Natural killer cell (primary cell): Measurements from ENCODE around the gene ZEB2. TPM values are rescaled to one million over a fixed set of nuclear protein-coding genes. Genes with fewer than 3 reads are reported as not detected.

ENCODE experiments used
- ATAC-seq, 3 donors: fragments of 150-1000 bp in 2 of 3; fragments of 200-7000 bp in 1 of 3; cut with Tn5 transposase; 1 replicate in 1 of 3; 2 replicates in 2 of 3; pipeline ENCODE4 v1.10.0; 2021; ENCODE audit warnings: mild to moderate bottlenecking in 2 of 3, moderate library complexity in 2 of 3
- DNase-seq, 2 donors: peaks; one replicate each; pipeline versions ENCODE4 v3.0.0 to v3.0.0-alpha.2; 2013 to 2021; ENCODE audit warnings: mixed read lengths in 1 of 2
- H3K27ac ChIP-seq: one replicate; pipeline ENCODE4 v1.5.1; 2013; ENCODE audit warnings: mild to moderate bottlenecking, low read length
- H3K27me3 ChIP-seq: one replicate; pipeline ENCODE4 v1.6.1; 2013; ENCODE audit warnings: low read length; ENCODE audit not compliant: control insufficient read depth, insufficient read depth
- H3K36me3 ChIP-seq: one replicate; pipeline ENCODE4 v1.6.1; 2013; ENCODE audit warnings: low read length; ENCODE audit not compliant: control insufficient read depth, insufficient read depth
- H3K4me1 ChIP-seq: one replicate; pipeline ENCODE4 v1.6.1; 2013; ENCODE audit warnings: low read length; ENCODE audit not compliant: control insufficient read depth, insufficient read depth
- H3K4me3 ChIP-seq: one replicate; pipeline ENCODE4 v1.5.1; 2013; ENCODE audit warnings: low read length
- H3K9me3 ChIP-seq: one replicate; pipeline ENCODE4 v1.6.1; 2013; ENCODE audit warnings: low read length; ENCODE audit not compliant: control insufficient read depth, insufficient read depth
- H3K27ac Mint-ChIP-seq, 2 donors: one replicate each; pipeline ENCODE4 v1.8.0; 2022; ENCODE audit warnings: mild to moderate bottlenecking in 2 of 2, mixed read lengths in 2 of 2, moderate library complexity in 1 of 2
- H3K27me3 Mint-ChIP-seq, 2 donors: one replicate each; pipeline ENCODE4 v1.8.0; 2022; ENCODE audit warnings: low read depth in 2 of 2, mixed read lengths in 2 of 2
- H3K36me3 Mint-ChIP-seq: one replicate; pipeline ENCODE4 v1.8.0; 2022; ENCODE audit warnings: mixed read lengths
- H3K4me1 Mint-ChIP-seq, 2 donors: one replicate each; pipeline ENCODE4 v1.8.0; 2022; ENCODE audit warnings: mixed read lengths in 2 of 2
- H3K4me3 Mint-ChIP-seq: one replicate; pipeline ENCODE4 v1.8.0; 2022; ENCODE audit warnings: mild to moderate bottlenecking, moderate library complexity, mixed read lengths
- H3K9me3 Mint-ChIP-seq, 2 donors: one replicate each; pipeline ENCODE4 v1.8.0; 2022; ENCODE audit warnings: mixed read lengths in 2 of 2
- WGBS: methylation state at CpG from one replicate; pipeline ENCODE4 v1.1.7; 2013; ENCODE audit warnings: missing lambda C conversion rate; ENCODE audit not compliant: insufficient coverage; 5-methylcytosine and 5-hydroxymethylcytosine counted together
- intact Hi-C: fragments of 100-400 bp; cut with micrococcal nuclease; formaldehyde crosslinking; loops from one replicate; pipeline ENCODE4 v1.14.2; 2022
- total RNA-seq, 4 donors: library from RNA; stranded (reverse); fragments of 120-200 nt in 1 of 4; gene quantifications; one replicate each; pipeline versions ENCODE4 v1.2.3 to v1.2.4, GENCODE V29; 2013 to 2022
- TF ChIP-seq, protein P1 (sequence below): fragments of 200-600 bp; IDR thresholded peaks from one replicate; pipeline ENCODE4 v1.8.0; 2022; ENCODE audit warnings: antibody characterized with exemption

ZEB2 gene
- total RNA-seq, 3 donors from 2014 or later (not counting 1 experiment from before 2014, with no cell fraction given): 718 to 1,143 (median 944) TPM

GRCh38 chr2:144489315-144489916 is 30.5 kb downstream of the ZEB2 start:
- Mint-ChIP-seq H3K27me3 (no peaks in the 10 kb centered on the region), H3K36me3 (no peaks in the 10 kb centered on the region), H3K9me3 (no peaks in the 10 kb centered on the region), H3K27ac (peak overlapping the region; percentile 58 to 89), H3K4me1 (peaks cover 76 to 82% of the 10 kb centered on the region in 2 donors), H3K4me3 (peak overlapping the region; percentile 73)
- Histone ChIP-seq H3K4me1 (peaks cover 25% of the 10 kb centered on the region), H3K9me3 (no peaks in the 10 kb centered on the region), H3K27ac (peak overlapping the region; percentile 52), H3K27me3 (no peaks in the 10 kb centered on the region), H3K36me3 (peaks cover 8% of the 10 kb centered on the region), H3K4me3 (no peak overlapping the region)
- TF ChIP-seq, protein P1, sequence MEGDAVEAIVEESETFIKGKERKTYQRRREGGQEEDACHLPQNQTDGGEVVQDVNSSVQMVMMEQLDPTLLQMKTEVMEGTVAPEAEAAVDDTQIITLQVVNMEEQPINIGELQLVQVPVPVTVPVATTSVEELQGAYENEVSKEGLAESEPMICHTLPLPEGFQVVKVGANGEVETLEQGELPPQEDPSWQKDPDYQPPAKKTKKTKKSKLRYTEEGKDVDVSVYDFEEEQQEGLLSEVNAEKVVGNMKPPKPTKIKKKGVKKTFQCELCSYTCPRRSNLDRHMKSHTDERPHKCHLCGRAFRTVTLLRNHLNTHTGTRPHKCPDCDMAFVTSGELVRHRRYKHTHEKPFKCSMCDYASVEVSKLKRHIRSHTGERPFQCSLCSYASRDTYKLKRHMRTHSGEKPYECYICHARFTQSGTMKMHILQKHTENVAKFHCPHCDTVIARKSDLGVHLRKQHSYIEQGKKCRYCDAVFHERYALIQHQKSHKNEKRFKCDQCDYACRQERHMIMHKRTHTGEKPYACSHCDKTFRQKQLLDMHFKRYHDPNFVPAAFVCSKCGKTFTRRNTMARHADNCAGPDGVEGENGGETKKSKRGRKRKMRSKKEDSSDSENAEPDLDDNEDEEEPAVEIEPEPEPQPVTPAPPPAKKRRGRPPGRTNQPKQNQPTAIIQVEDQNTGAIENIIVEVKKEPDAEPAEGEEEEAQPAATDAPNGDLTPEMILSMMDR: no peak
- intact Hi-C loops: no loop called here
- ATAC-seq: peak in 1 of 3 donors; percentile 2
- WGBS: 85% methylated on average over 9 of the region's 10 CpGs
- DNase-seq: no peak

- Histone ChIP-seq H3K9me3 (no peaks in the 10 kb centered on the region), H3K4me1 (peaks cover 14% of the 10 kb centered on the region), H3K27me3 (no peaks in the 10 kb centered on the region), H3K4me3 (no peak overlapping the region), H3K27ac (no peak overlapping the region), H3K36me3 (peaks cover 14% of the 10 kb centered on the region)
- peaks cover 20% of the 10 kb centered on the region for H3K36me3 Mint-ChIP-seq
- DNase-seq: no peak
- ATAC-seq: peak in 1 of 3 donors; percentile 14
- peaks cover 80 to 85% of the 10 kb centered on the region in 2 donors for H3K4me1 Mint-ChIP-seq
- TF ChIP-seq, protein P1: no peak
- 85% methylated on average over 5 of the region's 5 CpGs for WGBS
- peak overlapping the region; percentile 36 for H3K4me3 Mint-ChIP-seq
- H3K27me3 Mint-ChIP-seq: no peaks in the 10 kb centered on the region
- intact Hi-C loops: no loop called here
- peak overlapping the region; percentile 45 to 89 for H3K27ac Mint-ChIP-seq
- H3K9me3 Mint-ChIP-seq: no peaks in the 10 kb centered on the region
These were observed 35.5 kb downstream of the ZEB2 start for GRCh38 chr2:144484201-144484948.

- TF ChIP-seq, protein P1: no peak
- intact Hi-C loops: no loop called here
- Histone ChIP-seq H3K4me3 (no peak overlapping the region), H3K4me1 (peaks cover 21% of the 10 kb centered on the region), H3K9me3 (no peaks in the 10 kb centered on the region), H3K27me3 (no peaks in the 10 kb centered on the region), H3K27ac (peak overlapping the region; percentile 18), H3K36me3 (peaks cover 14% of the 10 kb centered on the region)
- H3K27ac Mint-ChIP-seq: peak overlapping the region; percentile 45 to 89
- no peaks in the 10 kb centered on the region for H3K9me3 Mint-ChIP-seq
- H3K36me3 Mint-ChIP-seq: peaks cover 27% of the 10 kb centered on the region
- H3K4me1 Mint-ChIP-seq: peaks cover 70 to 81% of the 10 kb centered on the region in 2 donors
- H3K27me3 Mint-ChIP-seq: no peaks in the 10 kb centered on the region
- H3K4me3 Mint-ChIP-seq: peak overlapping the region; percentile 60
- WGBS: 100% methylated on average over 2 of the region's 4 CpGs
- ATAC-seq: peak; percentile 22 to 48 (median 24)
- no peak for DNase-seq
These were observed 38.3 kb downstream of the ZEB2 start for GRCh38 chr2:144481666-144482065.
